GM19043 (cell line): ENCODE measurements around the gene DDX41.
"Not testable (repeated sequence)": the region's sequence is repeated elsewhere in the genome, so short reads cannot be mapped to it uniquely, and the experiment has no call there.

ENCODE experiments used
- ATAC-seq: cut with Tn5 transposase; IDR thresholded peaks from one replicate; pipeline ENCODE4 v1.9.1; 2021; ENCODE audit warnings: low read depth; ENCODE audit not compliant: unreplicated experiment

The DDX41 gene

GRCh38 chr5:177487144-177487543, 29.6 kb downstream of the DDX41 start:
- ATAC-seq: no peak

GRCh38 chr5:177486256-177486655, 30.5 kb downstream of the DDX41 start:
- no peak for ATAC-seq

- not testable (repeated sequence) for ATAC-seq
These were observed 31.0 kb downstream of the DDX41 start for GRCh38 chr5:177485753-177486152.

- ATAC-seq: no peak
These were observed 31.7 kb downstream of the DDX41 start for GRCh38 chr5:177484902-177485549.

- no peak for ATAC-seq
These were observed 32.5 kb downstream of the DDX41 start for GRCh38 chr5:177483994-177484901.

GRCh38 chr5:177483042-177483441, 33.7 kb downstream of the DDX41 start:
- no peak for ATAC-seq

- no peak for ATAC-seq
These were observed 34.4 kb downstream of the DDX41 start for GRCh38 chr5:177482359-177482795.

GRCh38 chr5:177479774-177480173, 37.0 kb downstream of the DDX41 start:
- ATAC-seq: no peak

- no peak for ATAC-seq
These were observed 37.8 kb downstream of the DDX41 start for GRCh38 chr5:177478711-177479646.

GRCh38 chr5:177477701-177478477, 38.9 kb downstream of the DDX41 start:
- no peak for ATAC-seq

GRCh38 chr5:177476531-177477233, 40.1 kb downstream of the DDX41 start:
- ATAC-seq: no peak

GRCh38 chr5:177475563-177476427, 41.0 kb downstream of the DDX41 start:
- no peak for ATAC-seq

- no peak for ATAC-seq
These were observed 41.8 kb downstream of the DDX41 start for GRCh38 chr5:177474846-177475562.

- ATAC-seq: no peak
These were observed 42.7 kb downstream of the DDX41 start for GRCh38 chr5:177474002-177474476.

- ATAC-seq: no peak
These were observed 43.2 kb downstream of the DDX41 start, which contains the start of gene DBN1 for GRCh38 chr5:177473443-177474001. Gene DBN1 (minus strand): TSS chr5:177473634. CDS start chr5:177473521, 113 bp downstream.

GRCh38 chr5:177472460-177473442, 44.0 kb downstream of the DDX41 start:
- ATAC-seq: peak; percentile 50
